Sigmoid colon (tissue), 4 donors: ENCODE results near the gene SOBP.

Experiments used
- EP300 ChIP-seq, 4 donors: sonication (generic); formaldehyde crosslinking; IDR thresholded peaks; one replicate each; pipeline ENCODE4 v1.6.1; 2017; ENCODE audit warnings: antibody characterized with exemption in 4 of 4
- POLR2A ChIP-seq, 2 donors: fragments of 450-650 bp; IDR thresholded peaks; one replicate each; pipeline ENCODE4 v1.6.1; 2016; ENCODE audit warnings: antibody characterized with exemption in 2 of 2, mild to moderate bottlenecking in 2 of 2, moderate library complexity in 2 of 2
- POLR2AphosphoS5 ChIP-seq, 4 donors: sonication (generic); formaldehyde crosslinking; IDR thresholded peaks; one replicate each; pipeline ENCODE4 v1.6.1; 2017; ENCODE audit warnings: antibody characterized with exemption in 4 of 4
- TF ChIP-seq, protein P1 (sequence below), 4 experiments: fragments of 450-650 bp in 3 of 4; fragments of 200-600 bp in 1 of 4; IDR thresholded peaks; one replicate each; pipeline ENCODE4 v1.5.1; 2016 to 2019; ENCODE audit warnings: antibody characterized with exemption in 4 of 4, mild to moderate bottlenecking in 3 of 4, moderate library complexity in 2 of 4

DNA sequence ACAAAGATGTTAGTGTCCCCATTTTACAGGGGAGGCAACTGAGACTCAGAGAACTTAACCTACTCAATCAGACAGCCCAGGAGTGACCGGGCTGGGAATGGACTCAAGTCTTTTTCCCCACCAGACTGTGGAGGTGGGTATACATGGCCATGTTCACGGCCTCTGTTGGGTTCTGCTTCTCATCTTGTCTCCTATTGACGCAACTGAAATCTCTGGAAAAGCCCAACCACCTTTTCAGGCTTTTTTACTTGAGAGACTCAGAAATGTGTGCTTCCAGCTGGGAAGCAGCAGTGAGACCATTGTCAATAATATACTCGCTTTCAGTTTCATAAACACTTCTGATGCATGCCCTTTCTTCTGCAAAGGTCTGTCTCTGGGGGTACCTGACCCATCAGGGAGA is 70.7 kb downstream of the SOBP start:
- TF ChIP-seq, protein P1, sequence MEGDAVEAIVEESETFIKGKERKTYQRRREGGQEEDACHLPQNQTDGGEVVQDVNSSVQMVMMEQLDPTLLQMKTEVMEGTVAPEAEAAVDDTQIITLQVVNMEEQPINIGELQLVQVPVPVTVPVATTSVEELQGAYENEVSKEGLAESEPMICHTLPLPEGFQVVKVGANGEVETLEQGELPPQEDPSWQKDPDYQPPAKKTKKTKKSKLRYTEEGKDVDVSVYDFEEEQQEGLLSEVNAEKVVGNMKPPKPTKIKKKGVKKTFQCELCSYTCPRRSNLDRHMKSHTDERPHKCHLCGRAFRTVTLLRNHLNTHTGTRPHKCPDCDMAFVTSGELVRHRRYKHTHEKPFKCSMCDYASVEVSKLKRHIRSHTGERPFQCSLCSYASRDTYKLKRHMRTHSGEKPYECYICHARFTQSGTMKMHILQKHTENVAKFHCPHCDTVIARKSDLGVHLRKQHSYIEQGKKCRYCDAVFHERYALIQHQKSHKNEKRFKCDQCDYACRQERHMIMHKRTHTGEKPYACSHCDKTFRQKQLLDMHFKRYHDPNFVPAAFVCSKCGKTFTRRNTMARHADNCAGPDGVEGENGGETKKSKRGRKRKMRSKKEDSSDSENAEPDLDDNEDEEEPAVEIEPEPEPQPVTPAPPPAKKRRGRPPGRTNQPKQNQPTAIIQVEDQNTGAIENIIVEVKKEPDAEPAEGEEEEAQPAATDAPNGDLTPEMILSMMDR (IDR thresholded peaks at IDR 0.05), result no peak
- TF ChIP-seq POLR2A (IDR thresholded peaks at IDR 0.05) (no peak), POLR2AphosphoS5 (IDR thresholded peaks at IDR 0.05) (peak; percentile 25 to 60 (median 49)), EP300 (IDR thresholded peaks at IDR 0.05) (no peak)
